SK-N-SH (cell line): ENCODE results near the gene ARMC9.

Experiments
- CHD2 ChIP-seq: fragments of 150-350 bp; IDR thresholded peaks from 2 replicates; pipeline ENCODE4 v1.6.1; 2018; ENCODE audit warnings: low read length; ENCODE audit not compliant: partially characterized antibody
- NRF1 ChIP-seq: IDR thresholded peaks from 2 replicates; pipeline ENCODE4 v1.6.1; 2012; ENCODE audit warnings: low read depth, mild to moderate bottlenecking, low read length
- POLR2AphosphoS5 ChIP-seq: IDR thresholded peaks from 2 replicates; pipeline ENCODE4 v1.6.1; 2012; ENCODE audit warnings: low read depth, low read length
- RXRA ChIP-seq: IDR thresholded peaks from 2 replicates; pipeline ENCODE4 v1.4.0; 2012; ENCODE audit warnings: low read depth, mild to moderate bottlenecking, borderline replicate concordance
- SIN3A ChIP-seq: IDR thresholded peaks from 2 replicates; pipeline ENCODE4 v1.6.1; 2012; ENCODE audit warnings: low read depth, mild to moderate bottlenecking, low read length, moderate library complexity, borderline replicate concordance
- SMC3 ChIP-seq: IDR thresholded peaks from 2 replicates; pipeline ENCODE4 v1.6.1; 2012; ENCODE audit warnings: low read depth, low read length, improper control_type of control experiment
- TF ChIP-seq, protein P1 (sequence below): fragments of 200-600 bp; sonication (generic); IDR thresholded peaks from 2 replicates; pipeline ENCODE4 v1.6.1; 2017; ENCODE audit warnings: antibody characterized with exemption, mild to moderate bottlenecking, moderate library complexity
- TF ChIP-seq, protein P2 (sequence below): IDR thresholded peaks from 2 replicates; pipeline ENCODE4 v1.6.1; 2012; ENCODE audit warnings: mild to moderate bottlenecking, low read depth, low read length, moderate library complexity
- TF ChIP-seq, protein P3 (sequence below): fragments of 150-350 bp; IDR thresholded peaks from 2 replicates; pipeline ENCODE4 v1.6.1; 2017; ENCODE audit warnings: antibody characterized with exemption, low read length, low read depth, borderline replicate concordance
- TF ChIP-seq, protein P4 (sequence below): IDR thresholded peaks from 2 replicates; pipeline ENCODE4 v1.4.0; 2012; ENCODE audit warnings: low read depth, borderline replicate concordance

DNA sequence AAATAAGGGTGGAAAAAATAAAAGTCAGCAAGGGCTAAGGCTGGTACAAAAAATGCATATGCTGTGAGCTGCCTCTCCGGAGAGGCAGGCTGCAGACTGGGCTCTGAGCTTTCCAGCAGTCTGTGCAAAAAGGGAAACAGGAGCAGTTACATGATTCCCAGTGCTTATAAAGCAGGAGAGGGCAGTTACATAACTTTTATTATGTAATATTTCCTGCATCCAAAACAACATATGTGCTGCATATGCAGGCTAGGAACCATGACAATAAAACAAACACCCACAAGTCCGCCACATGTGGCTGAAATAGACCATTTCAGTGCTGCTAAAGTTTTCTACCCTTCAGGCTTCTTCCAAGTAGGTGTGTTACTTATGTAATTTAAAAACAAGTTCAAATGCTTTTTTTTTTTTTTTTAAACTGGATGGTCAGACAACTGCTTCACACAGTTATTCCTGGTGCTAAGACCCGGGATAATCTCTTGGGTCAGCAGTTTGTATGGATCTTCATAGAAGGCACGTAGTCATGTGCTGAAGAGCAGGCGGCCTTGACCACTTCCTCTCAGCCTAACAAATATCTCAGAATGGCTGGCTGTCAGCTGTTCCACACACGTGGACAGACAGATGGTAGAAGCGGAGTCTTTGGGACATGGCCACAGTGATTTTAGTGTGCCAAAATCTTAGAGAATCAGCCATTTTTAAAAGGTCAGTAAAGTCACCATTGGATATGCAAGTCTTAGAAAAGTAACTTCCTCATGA, 43.5 kb downstream of the ARMC9 start:
- TF ChIP-seq, protein P1, sequence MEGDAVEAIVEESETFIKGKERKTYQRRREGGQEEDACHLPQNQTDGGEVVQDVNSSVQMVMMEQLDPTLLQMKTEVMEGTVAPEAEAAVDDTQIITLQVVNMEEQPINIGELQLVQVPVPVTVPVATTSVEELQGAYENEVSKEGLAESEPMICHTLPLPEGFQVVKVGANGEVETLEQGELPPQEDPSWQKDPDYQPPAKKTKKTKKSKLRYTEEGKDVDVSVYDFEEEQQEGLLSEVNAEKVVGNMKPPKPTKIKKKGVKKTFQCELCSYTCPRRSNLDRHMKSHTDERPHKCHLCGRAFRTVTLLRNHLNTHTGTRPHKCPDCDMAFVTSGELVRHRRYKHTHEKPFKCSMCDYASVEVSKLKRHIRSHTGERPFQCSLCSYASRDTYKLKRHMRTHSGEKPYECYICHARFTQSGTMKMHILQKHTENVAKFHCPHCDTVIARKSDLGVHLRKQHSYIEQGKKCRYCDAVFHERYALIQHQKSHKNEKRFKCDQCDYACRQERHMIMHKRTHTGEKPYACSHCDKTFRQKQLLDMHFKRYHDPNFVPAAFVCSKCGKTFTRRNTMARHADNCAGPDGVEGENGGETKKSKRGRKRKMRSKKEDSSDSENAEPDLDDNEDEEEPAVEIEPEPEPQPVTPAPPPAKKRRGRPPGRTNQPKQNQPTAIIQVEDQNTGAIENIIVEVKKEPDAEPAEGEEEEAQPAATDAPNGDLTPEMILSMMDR, result no peak
- no peak for TF ChIP-seq SMC3
- TF ChIP-seq POLR2AphosphoS5, result no peak
- TF ChIP-seq, protein P2, sequence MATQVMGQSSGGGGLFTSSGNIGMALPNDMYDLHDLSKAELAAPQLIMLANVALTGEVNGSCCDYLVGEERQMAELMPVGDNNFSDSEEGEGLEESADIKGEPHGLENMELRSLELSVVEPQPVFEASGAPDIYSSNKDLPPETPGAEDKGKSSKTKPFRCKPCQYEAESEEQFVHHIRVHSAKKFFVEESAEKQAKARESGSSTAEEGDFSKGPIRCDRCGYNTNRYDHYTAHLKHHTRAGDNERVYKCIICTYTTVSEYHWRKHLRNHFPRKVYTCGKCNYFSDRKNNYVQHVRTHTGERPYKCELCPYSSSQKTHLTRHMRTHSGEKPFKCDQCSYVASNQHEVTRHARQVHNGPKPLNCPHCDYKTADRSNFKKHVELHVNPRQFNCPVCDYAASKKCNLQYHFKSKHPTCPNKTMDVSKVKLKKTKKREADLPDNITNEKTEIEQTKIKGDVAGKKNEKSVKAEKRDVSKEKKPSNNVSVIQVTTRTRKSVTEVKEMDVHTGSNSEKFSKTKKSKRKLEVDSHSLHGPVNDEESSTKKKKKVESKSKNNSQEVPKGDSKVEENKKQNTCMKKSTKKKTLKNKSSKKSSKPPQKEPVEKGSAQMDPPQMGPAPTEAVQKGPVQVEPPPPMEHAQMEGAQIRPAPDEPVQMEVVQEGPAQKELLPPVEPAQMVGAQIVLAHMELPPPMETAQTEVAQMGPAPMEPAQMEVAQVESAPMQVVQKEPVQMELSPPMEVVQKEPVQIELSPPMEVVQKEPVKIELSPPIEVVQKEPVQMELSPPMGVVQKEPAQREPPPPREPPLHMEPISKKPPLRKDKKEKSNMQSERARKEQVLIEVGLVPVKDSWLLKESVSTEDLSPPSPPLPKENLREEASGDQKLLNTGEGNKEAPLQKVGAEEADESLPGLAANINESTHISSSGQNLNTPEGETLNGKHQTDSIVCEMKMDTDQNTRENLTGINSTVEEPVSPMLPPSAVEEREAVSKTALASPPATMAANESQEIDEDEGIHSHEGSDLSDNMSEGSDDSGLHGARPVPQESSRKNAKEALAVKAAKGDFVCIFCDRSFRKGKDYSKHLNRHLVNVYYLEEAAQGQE, result no peak
- TF ChIP-seq, protein P3, sequence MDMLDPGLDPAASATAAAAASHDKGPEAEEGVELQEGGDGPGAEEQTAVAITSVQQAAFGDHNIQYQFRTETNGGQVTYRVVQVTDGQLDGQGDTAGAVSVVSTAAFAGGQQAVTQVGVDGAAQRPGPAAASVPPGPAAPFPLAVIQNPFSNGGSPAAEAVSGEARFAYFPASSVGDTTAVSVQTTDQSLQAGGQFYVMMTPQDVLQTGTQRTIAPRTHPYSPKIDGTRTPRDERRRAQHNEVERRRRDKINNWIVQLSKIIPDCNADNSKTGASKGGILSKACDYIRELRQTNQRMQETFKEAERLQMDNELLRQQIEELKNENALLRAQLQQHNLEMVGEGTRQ, result no peak
- TF ChIP-seq, protein P4, sequence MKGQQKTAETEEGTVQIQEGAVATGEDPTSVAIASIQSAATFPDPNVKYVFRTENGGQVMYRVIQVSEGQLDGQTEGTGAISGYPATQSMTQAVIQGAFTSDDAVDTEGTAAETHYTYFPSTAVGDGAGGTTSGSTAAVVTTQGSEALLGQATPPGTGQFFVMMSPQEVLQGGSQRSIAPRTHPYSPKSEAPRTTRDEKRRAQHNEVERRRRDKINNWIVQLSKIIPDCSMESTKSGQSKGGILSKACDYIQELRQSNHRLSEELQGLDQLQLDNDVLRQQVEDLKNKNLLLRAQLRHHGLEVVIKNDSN, result no peak
- TF ChIP-seq NRF1, result no peak
- no peak for TF ChIP-seq SIN3A
- no peak for TF ChIP-seq CHD2
- TF ChIP-seq RXRA, result no peak
